ENCODE data around the gene TMPRSS13. TPM values are rescaled to one million over a fixed set of nuclear protein-coding genes. Genes with fewer than 3 reads are reported as not detected.

The TMPRSS13 gene
- total RNA-seq, 1 experiment from 2014 or later, result 21.7 TPM

DNA sequence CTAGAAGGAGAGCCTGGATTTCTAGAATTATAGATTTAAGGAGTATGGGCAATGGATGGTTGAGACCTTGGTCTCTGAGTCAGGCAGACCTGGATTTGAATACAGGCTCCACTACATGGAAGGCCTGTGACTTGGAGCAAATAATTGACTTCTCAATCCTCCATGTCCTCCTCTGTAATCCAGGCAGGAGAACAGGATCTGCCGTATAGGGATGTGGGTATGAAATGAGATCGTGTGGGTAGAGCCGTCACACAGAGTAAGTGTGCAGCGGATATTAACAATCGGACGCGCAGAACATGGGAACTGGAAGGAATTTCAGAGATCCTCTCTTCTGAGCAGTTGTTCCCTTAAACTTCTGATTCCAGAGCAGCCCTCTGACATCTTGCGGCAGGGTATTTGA is 11.5 kb upstream of the TMPRSS13 start:
- BruUV-seq (replicated peaks), result no TSS peak
- no peaks in the 10 kb centered on the region for H3K27me3 ChIP-seq (ENCODE audit: insufficient read depth, low read depth)
- H2AFZ ChIP-seq, result no peak overlapping the region
- intact Hi-C loops (cut with micrococcal nuclease; ENCODE audit: unreplicated experiment), result loop anchor here (10.0 kb wide), 1 partner anchor 516 kb away; no protein-coding TSS in a partner anchor
- peaks cover 26% of the 10 kb centered on the region for H3F3A ChIP-seq (ENCODE audit: insufficient read depth, low read depth)
- no peak for DNase-seq
- H3K9me3 ChIP-seq (ENCODE audit: insufficient read depth, low read depth), result peaks cover 5% of the 10 kb centered on the region
- H3K4me1 ChIP-seq (replicated peaks; ENCODE audit: insufficient read depth), result peaks cover 57% of the 10 kb centered on the region
- POLR2A ChIA-PET (ENCODE audit: unreplicated experiment), result no interaction called here
- H3K79me2 ChIP-seq (ENCODE audit: low read depth), result no peaks in the 10 kb centered on the region
- CTCF ChIA-PET, result no interaction called here
- no peaks in the 10 kb centered on the region for H4K20me1 ChIP-seq (ENCODE audit: insufficient read depth)
- no peak for TF ChIP-seq EZH2 (IDR thresholded peaks at IDR 0.05; ENCODE audit: low read depth)
- TF ChIP-seq, protein P1, sequence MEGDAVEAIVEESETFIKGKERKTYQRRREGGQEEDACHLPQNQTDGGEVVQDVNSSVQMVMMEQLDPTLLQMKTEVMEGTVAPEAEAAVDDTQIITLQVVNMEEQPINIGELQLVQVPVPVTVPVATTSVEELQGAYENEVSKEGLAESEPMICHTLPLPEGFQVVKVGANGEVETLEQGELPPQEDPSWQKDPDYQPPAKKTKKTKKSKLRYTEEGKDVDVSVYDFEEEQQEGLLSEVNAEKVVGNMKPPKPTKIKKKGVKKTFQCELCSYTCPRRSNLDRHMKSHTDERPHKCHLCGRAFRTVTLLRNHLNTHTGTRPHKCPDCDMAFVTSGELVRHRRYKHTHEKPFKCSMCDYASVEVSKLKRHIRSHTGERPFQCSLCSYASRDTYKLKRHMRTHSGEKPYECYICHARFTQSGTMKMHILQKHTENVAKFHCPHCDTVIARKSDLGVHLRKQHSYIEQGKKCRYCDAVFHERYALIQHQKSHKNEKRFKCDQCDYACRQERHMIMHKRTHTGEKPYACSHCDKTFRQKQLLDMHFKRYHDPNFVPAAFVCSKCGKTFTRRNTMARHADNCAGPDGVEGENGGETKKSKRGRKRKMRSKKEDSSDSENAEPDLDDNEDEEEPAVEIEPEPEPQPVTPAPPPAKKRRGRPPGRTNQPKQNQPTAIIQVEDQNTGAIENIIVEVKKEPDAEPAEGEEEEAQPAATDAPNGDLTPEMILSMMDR (conservative IDR thresholded peaks at IDR 0.05), result no peak
- H3K4me3 ChIP-seq, result no peak overlapping the region
- no peaks in the 10 kb centered on the region for H3K36me3 ChIP-seq (ENCODE audit: low read depth)
- no peaks in the 10 kb centered on the region for H3K9me2 ChIP-seq (ENCODE audit: insufficient read depth)
- H3K27ac ChIP-seq, result peak overlapping the region; percentile 70; the same call in 1 of the 2 replicates
- H3K4me2 ChIP-seq, result peak overlapping the region; percentile 60

DNA sequence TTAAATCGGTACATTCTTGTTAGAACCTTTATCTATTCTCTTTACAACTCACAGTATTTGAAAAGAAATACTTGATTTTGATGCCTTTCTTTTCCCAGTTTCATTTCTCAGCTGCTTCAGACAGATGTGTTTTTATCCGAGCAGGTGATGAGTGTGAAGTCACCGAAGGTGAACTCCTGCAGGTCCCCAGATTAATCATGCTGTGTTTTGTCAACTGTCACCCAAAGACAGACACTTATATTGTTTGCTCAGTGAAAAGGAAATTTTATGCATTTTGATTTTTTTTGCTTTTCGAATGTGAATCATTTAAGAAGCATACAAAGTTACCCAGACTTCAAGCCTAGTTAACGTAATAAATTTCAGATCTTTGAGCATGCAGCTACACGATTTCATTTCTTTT is 7.8 kb upstream of the TMPRSS13 start:
- intact Hi-C loops (cut with micrococcal nuclease; ENCODE audit: unreplicated experiment), result no loop called here
- Histone ChIP-seq H3K4me1 (replicated peaks; ENCODE audit: insufficient read depth) (peaks cover 59% of the 10 kb centered on the region), H3K9me2 (ENCODE audit: insufficient read depth) (no peaks in the 10 kb centered on the region), H3K27ac (peak overlapping the region; percentile 30), H3K36me3 (ENCODE audit: low read depth) (no peaks in the 10 kb centered on the region), H4K20me1 (ENCODE audit: insufficient read depth) (no peaks in the 10 kb centered on the region), H3K27me3 (ENCODE audit: insufficient read depth, low read depth) (no peaks in the 10 kb centered on the region), H3F3A (ENCODE audit: insufficient read depth, low read depth) (peaks cover 25% of the 10 kb centered on the region), H3K79me2 (ENCODE audit: low read depth) (no peaks in the 10 kb centered on the region), H3K4me2 (peak overlapping the region; percentile 42), H3K4me3 (no peak overlapping the region), H2AFZ (no peak overlapping the region), H3K9me3 (ENCODE audit: insufficient read depth, low read depth) (no peaks in the 10 kb centered on the region)
- ChIA-PET POLR2A (ENCODE audit: unreplicated experiment) (no interaction called here), CTCF (no interaction called here)
- DNase-seq, result peak in 1 of 2 experiments; percentile 60
- no TSS peak for BruUV-seq (replicated peaks)
- TF ChIP-seq, protein P1 (conservative IDR thresholded peaks at IDR 0.05), result no peak
- no peak for TF ChIP-seq EZH2 (IDR thresholded peaks at IDR 0.05; ENCODE audit: low read depth)

DNA sequence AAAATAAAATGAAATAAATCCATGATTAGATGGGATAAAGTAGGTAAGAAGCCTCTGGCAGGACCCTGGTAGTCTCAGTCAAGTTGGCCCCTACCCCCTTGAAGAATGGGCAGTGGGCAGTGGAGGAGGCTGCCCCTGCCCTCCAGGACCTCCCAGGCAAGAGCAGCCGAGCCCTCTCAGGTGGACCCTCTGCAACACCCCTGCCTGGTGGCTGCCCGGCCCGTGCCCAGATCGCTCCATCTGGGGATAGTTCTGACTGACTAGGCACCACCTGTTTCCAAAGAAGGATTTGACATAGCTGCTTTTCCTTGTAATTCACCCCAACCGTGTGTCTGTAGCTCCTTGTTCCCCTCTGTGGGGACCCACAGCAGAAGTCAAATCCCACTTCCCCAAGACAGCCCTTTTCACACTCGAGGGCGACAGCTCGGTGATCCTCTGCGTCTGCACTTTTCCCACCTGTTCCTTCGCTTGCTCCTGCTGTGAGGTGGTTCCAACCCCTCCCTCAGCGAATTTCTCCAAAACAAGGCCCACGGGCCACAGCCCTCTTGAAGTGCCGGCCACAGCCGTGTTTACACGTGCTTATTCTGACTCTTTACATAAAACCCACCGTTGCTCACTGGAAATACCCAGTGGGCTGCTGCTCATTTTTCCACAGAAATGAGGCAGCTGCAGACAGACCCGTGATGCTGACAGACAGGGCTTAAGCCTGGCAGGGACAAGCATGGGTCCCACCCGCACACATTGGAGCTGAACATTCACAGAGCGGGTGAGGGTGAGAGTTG is 5.5 kb upstream of the TMPRSS13 start:
- H3K4me3 ChIP-seq, result no peak overlapping the region
- H3K36me3 ChIP-seq (ENCODE audit: low read depth), result no peaks in the 10 kb centered on the region
- no peak overlapping the region for H2AFZ ChIP-seq
- no TSS peak for BruUV-seq (replicated peaks)
- H3K79me2 ChIP-seq (ENCODE audit: low read depth), result no peaks in the 10 kb centered on the region
- peaks cover 21% of the 10 kb centered on the region; the same call in 1 of the 2 replicates for H3F3A ChIP-seq (ENCODE audit: insufficient read depth, low read depth)
- no peaks in the 10 kb centered on the region for H3K27me3 ChIP-seq (ENCODE audit: insufficient read depth, low read depth)
- H3K9me2 ChIP-seq (ENCODE audit: insufficient read depth), result no peaks in the 10 kb centered on the region
- no peak for DNase-seq
- TF ChIP-seq, protein P1 (conservative IDR thresholded peaks at IDR 0.05), result no peak
- TF ChIP-seq EZH2 (IDR thresholded peaks at IDR 0.05; ENCODE audit: low read depth), result no peak
- ChIA-PET CTCF (interaction anchor here (0.6 kb wide), 1 partner anchor 306 kb away, joined by 4 read pairs; no protein-coding TSS in a partner anchor), POLR2A (ENCODE audit: unreplicated experiment) (no interaction called here)
- peaks cover 59% of the 10 kb centered on the region for H3K4me1 ChIP-seq (replicated peaks; ENCODE audit: insufficient read depth)
- no peak overlapping the region for H3K27ac ChIP-seq
- intact Hi-C loops (cut with micrococcal nuclease; ENCODE audit: unreplicated experiment), result no loop called here
- H3K9me3 ChIP-seq (ENCODE audit: insufficient read depth, low read depth), result no peaks in the 10 kb centered on the region
- H4K20me1 ChIP-seq (ENCODE audit: insufficient read depth), result no peaks in the 10 kb centered on the region
- H3K4me2 ChIP-seq, result no peak overlapping the region
